ENCODE results near the gene CACNA1D.

DNA sequence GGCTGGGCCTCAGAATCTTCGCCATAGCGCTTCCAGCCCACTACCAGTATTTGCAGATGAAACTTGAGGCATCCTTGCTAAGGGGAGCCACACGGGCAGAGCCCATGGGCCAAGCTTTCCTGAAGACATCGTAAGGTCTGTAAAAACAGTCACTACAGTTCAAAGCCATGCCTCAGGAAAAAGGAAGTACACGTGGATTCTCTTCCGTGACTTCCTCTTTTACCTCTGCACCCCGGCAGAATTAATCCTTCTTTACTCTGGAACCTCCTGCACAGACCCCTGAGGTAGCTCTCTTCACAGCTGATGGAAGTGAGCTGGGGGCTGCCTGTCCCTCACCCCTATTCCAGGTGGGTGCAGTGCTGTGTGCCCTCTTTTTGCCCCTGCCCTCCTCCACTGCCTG is 222.6 kb downstream of the CACNA1D start:
- TF ChIP-seq, protein P1, sequence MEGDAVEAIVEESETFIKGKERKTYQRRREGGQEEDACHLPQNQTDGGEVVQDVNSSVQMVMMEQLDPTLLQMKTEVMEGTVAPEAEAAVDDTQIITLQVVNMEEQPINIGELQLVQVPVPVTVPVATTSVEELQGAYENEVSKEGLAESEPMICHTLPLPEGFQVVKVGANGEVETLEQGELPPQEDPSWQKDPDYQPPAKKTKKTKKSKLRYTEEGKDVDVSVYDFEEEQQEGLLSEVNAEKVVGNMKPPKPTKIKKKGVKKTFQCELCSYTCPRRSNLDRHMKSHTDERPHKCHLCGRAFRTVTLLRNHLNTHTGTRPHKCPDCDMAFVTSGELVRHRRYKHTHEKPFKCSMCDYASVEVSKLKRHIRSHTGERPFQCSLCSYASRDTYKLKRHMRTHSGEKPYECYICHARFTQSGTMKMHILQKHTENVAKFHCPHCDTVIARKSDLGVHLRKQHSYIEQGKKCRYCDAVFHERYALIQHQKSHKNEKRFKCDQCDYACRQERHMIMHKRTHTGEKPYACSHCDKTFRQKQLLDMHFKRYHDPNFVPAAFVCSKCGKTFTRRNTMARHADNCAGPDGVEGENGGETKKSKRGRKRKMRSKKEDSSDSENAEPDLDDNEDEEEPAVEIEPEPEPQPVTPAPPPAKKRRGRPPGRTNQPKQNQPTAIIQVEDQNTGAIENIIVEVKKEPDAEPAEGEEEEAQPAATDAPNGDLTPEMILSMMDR (IDR thresholded peaks at IDR 0.05), result no peak
- TF ChIP-seq POLR2A (IDR thresholded peaks at IDR 0.05), result no peak
